Bronchial epithelial cell (primary cell): ENCODE results near the gene SLC47A2. TPM values are rescaled to one million over a fixed set of nuclear protein-coding genes. Genes with fewer than 3 reads are reported as not detected.
"Not testable (repeated sequence)": the region's sequence is repeated elsewhere in the genome, so short reads cannot be mapped to it uniquely, and the experiment has no call there.

Experiments used
- DNase-seq: peaks from one replicate; pipeline ENCODE4 v3.0.0-alpha.2; 2010; ENCODE audit warnings: low read depth
- FAIRE-seq: peaks from 2 replicates; lab custom pipeline; 2011; peaks lifted over from hg19 to GRCh38; lab: Jason Lieb, UNC
- H3K27me3 ChIP-seq: 2 replicates; pipeline ENCODE4 v1.5.1; 2011; ENCODE audit warnings: low read length; ENCODE audit not compliant: control insufficient read depth, insufficient read depth
- H3K36me3 ChIP-seq: 2 replicates; pipeline ENCODE4 v1.5.1; 2011; ENCODE audit warnings: low read length; ENCODE audit not compliant: control insufficient read depth, insufficient read depth
- H3K4me3 ChIP-seq: 2 replicates; pipeline ENCODE4 v1.5.1; 2011; ENCODE audit warnings: mild to moderate bottlenecking, low read depth, low read length, control low read depth
- CTCF ChIP-seq: IDR thresholded peaks from 2 replicates; pipeline ENCODE4 v1.5.1; 2011; ENCODE audit warnings: mild to moderate bottlenecking, moderate library complexity, low read length, control low read depth, inconsistent platforms; ENCODE audit not compliant: insufficient read depth, severe bottlenecking
- total RNA-seq: library from RNA; depleted of rRNA; stranded (reverse); fragments of >200 nt; gene quantifications from 2 replicates; pipeline ENCODE4 v1.2.1, GENCODE V29; 2014

SLC47A2 gene
- 0.77 and 0.79 TPM in 2 replicates for total RNA-seq

- Histone ChIP-seq H3K27me3 (no peaks in the 10 kb centered on the region), H3K36me3 (peaks cover 2% of the 10 kb centered on the region), H3K4me3 (no peak within 1 kb of the TSS)
- DNase-seq, result no peak
- no peak for FAIRE-seq
- no peak for TF ChIP-seq CTCF
These were observed at the start of gene SLC47A2 for GRCh38 chr17:19716108-19717030. SLC47A2 (minus strand) TSS chr17:19716584; CDS start chr17:19716555, 29 bp downstream.

GRCh38 chr17:19766016-19766415 lies 49.6 kb upstream of the SLC47A2 start:
- FAIRE-seq, result no peak
- Histone ChIP-seq H3K36me3 (no peaks in the 10 kb centered on the region), H3K27me3 (no peaks in the 10 kb centered on the region), H3K4me3 (no peak overlapping the region)
- no peak for DNase-seq
- no peak for TF ChIP-seq CTCF

- not testable (repeated sequence) for H3K36me3 ChIP-seq, FAIRE-seq, H3K27me3 ChIP-seq, DNase-seq, H3K4me3 ChIP-seq
These were observed 47.6 kb upstream of the SLC47A2 start for GRCh38 chr17:19763991-19764390.

- FAIRE-seq (no peak), DNase-seq (no peak)
- Histone ChIP-seq H3K4me3 (no peak overlapping the region), H3K36me3 (no peaks in the 10 kb centered on the region), H3K27me3 (no peaks in the 10 kb centered on the region)
- no peak for TF ChIP-seq CTCF
These were observed 47.0 kb upstream of the SLC47A2 start for GRCh38 chr17:19763416-19763815.

- TF ChIP-seq CTCF, result peak; percentile 96
- DNase-seq (peak; percentile 54), FAIRE-seq (no peak)
- H3K36me3 ChIP-seq, result no peaks in the 10 kb centered on the region
- no peak overlapping the region for H3K4me3 ChIP-seq
- no peaks in the 10 kb centered on the region for H3K27me3 ChIP-seq
These were observed 46.2 kb upstream of the SLC47A2 start for GRCh38 chr17:19762515-19762961.

GRCh38 chr17:19760746-19761145 lies 44.4 kb upstream of the SLC47A2 start:
- H3K4me3 ChIP-seq, result no peak overlapping the region
- FAIRE-seq (no peak), DNase-seq (no peak)
- H3K36me3 ChIP-seq, result no peaks in the 10 kb centered on the region
- no peaks in the 10 kb centered on the region for H3K27me3 ChIP-seq
- no peak for TF ChIP-seq CTCF
